CD14-positive monocyte (primary cell): ENCODE measurements around the gene SIGLEC5. TPM values are rescaled to one million over a fixed set of nuclear protein-coding genes. Genes with fewer than 3 reads are reported as not detected.

Experiments
- DNase-seq, 3 donors: peaks; one replicate each; pipeline ENCODE4 v3.0.0-alpha.2; 2011 to 2022
- H2AFZ ChIP-seq: 2 replicates; pipeline ENCODE4 v1.6.0; 2012; ENCODE audit warnings: mild to moderate bottlenecking, low read depth, low read length, inconsistent platforms; ENCODE audit not compliant: insufficient read depth, poor library complexity, severe bottlenecking
- H3K27ac ChIP-seq, 2 donors: 1 replicate in 1 of 2; 2 replicates in 1 of 2; pipeline ENCODE4 v1.5.1; 2012 to 2013; ENCODE audit warnings: low read length in 2 of 2, control low read depth in 1 of 2, inconsistent platforms in 1 of 2, low read depth in 1 of 2, mild to moderate bottlenecking in 1 of 2
- H3K27me3 ChIP-seq, 2 donors: one replicate each; pipeline versions ENCODE4 v1.6.0 to v1.6.1; 2011 to 2013; ENCODE audit warnings: low read length in 2 of 2; ENCODE audit not compliant: control insufficient read depth in 2 of 2, insufficient read depth in 2 of 2
- H3K36me3 ChIP-seq, 2 donors: replicated peaks in 1 of 2; 1 replicate in 1 of 2; 2 replicates in 1 of 2; pipeline versions ENCODE4 v1.5.1 to v1.6.1; 2012 to 2013; ENCODE audit warnings: low read length in 2 of 2, control low read depth in 1 of 2, inconsistent platforms in 1 of 2, mild to moderate bottlenecking in 1 of 2; ENCODE audit not compliant: insufficient read depth in 2 of 2, control insufficient read depth in 1 of 2
- H3K4me1 ChIP-seq, 2 donors: 1 replicate in 1 of 2; 2 replicates in 1 of 2; pipeline versions ENCODE4 v1.5.1 to v1.6.1; 2012 to 2013; ENCODE audit warnings: low read length in 2 of 2, control low read depth in 1 of 2, inconsistent platforms in 1 of 2, mild to moderate bottlenecking in 1 of 2, moderate library complexity in 1 of 2; ENCODE audit not compliant: insufficient read depth in 2 of 2, control insufficient read depth in 1 of 2
- H3K4me2 ChIP-seq: replicated peaks from 2 replicates; pipeline ENCODE3; 2012; ENCODE audit warnings: low read length, moderate library complexity, mild to moderate bottlenecking; ENCODE audit not compliant: poor library complexity, severe bottlenecking; ENCODE audit errors: extremely low read depth
- H3K4me3 ChIP-seq, 3 experiments: fragments of 200-600 bp in 1 of 3; sonication (generic) in 1 of 3; replicated peaks in 1 of 3; 1 replicate in 2 of 3; 2 replicates in 1 of 3; pipeline ENCODE4 v1.5.1; 2011 to 2013; ENCODE audit warnings: low read length in 3 of 3, mild to moderate bottlenecking in 3 of 3, control low read depth in 2 of 3, low read depth in 2 of 3, inconsistent platforms in 1 of 3, moderate library complexity in 1 of 3
- H3K79me2 ChIP-seq: 2 replicates; pipeline ENCODE4 v1.6.0; 2012; ENCODE audit warnings: mild to moderate bottlenecking, control low read depth, inconsistent platforms, low read length, moderate library complexity; ENCODE audit not compliant: insufficient read depth
- H3K9ac ChIP-seq: 2 replicates; pipeline ENCODE4 v1.6.0; 2017; ENCODE audit warnings: low read length, mild to moderate bottlenecking; ENCODE audit not compliant: insufficient read depth, poor library complexity, severe bottlenecking
- H3K9me3 ChIP-seq, 2 donors: replicated peaks in 1 of 2; 1 replicate in 1 of 2; 2 replicates in 1 of 2; pipeline versions ENCODE4 v1.5.1 to v1.6.1; 2012 to 2013; ENCODE audit warnings: low read length in 2 of 2, control low read depth in 1 of 2; ENCODE audit not compliant: control insufficient read depth in 1 of 2, insufficient read depth in 1 of 2
- H4K20me1 ChIP-seq: 2 replicates; pipeline ENCODE4 v1.6.0; 2012; ENCODE audit warnings: mild to moderate bottlenecking, low read length, control low read depth, moderate library complexity; ENCODE audit not compliant: insufficient read depth
- H3K27ac Mint-ChIP-seq, 7 donors: one replicate each; pipeline ENCODE4 v1.8.0; 2020; ENCODE audit warnings: mild to moderate bottlenecking in 7 of 7, mixed read lengths in 7 of 7, moderate library complexity in 6 of 7, inconsistent platforms in 2 of 7
- H3K27me3 Mint-ChIP-seq, 3 donors: one replicate each; pipeline ENCODE4 v1.8.0; 2021 to 2022; ENCODE audit warnings: low read depth in 3 of 3, mild to moderate bottlenecking in 3 of 3, mixed read lengths in 3 of 3, moderate library complexity in 3 of 3, inconsistent platforms in 1 of 3
- H3K36me3 Mint-ChIP-seq, 2 donors: one replicate each; pipeline ENCODE4 v1.8.0; 2020; ENCODE audit warnings: mixed read lengths in 2 of 2, inconsistent platforms in 1 of 2, mild to moderate bottlenecking in 1 of 2
- H3K4me1 Mint-ChIP-seq: one replicate; pipeline ENCODE4 v1.8.0; 2020; ENCODE audit warnings: mild to moderate bottlenecking, mixed read lengths
- H3K4me3 Mint-ChIP-seq, 2 donors: one replicate each; pipeline ENCODE4 v1.8.0; 2020; ENCODE audit warnings: mild to moderate bottlenecking in 2 of 2, mixed read lengths in 2 of 2, moderate library complexity in 1 of 2
- H3K9me3 Mint-ChIP-seq, 7 donors: one replicate each; pipeline ENCODE4 v1.8.0; 2020 to 2022; ENCODE audit warnings: mixed read lengths in 7 of 7, mild to moderate bottlenecking in 6 of 7, moderate library complexity in 6 of 7, inconsistent platforms in 2 of 7
- WGBS: methylation state at CpG from one replicate; pipeline ENCODE4 v1.1.5; 2013; ENCODE audit warnings: missing lambda C conversion rate; ENCODE audit not compliant: insufficient coverage; 5-methylcytosine and 5-hydroxymethylcytosine counted together
- intact Hi-C, 2 donors: fragments of 100-400 bp; cut with micrococcal nuclease; formaldehyde crosslinking; loops; one replicate each; pipeline versions ENCODE4 v1.15.0 to v1.15.1; 2023
- polyA plus RNA-seq, 3 donors: library from polyadenylated mRNA; depleted of rRNA in 1 of 3; unstranded in 2 of 3; stranded (reverse) in 1 of 3; fragments of 300-500 nt in 2 of 3; fragments of >200 nt in 1 of 3; fragmentation: Illumina TruSeq in 2 of 3; gene quantifications; 1 replicate in 2 of 3; 2 replicates in 1 of 3; pipeline ENCODE4 v1.2.3, GENCODE V29; 2012 to 2021
- TF ChIP-seq, protein P1 (sequence below): fragments of 200-600 bp; IDR thresholded peaks from one replicate; pipeline ENCODE4 v1.8.0; 2022; ENCODE audit warnings: antibody characterized with exemption, mild to moderate bottlenecking

SIGLEC5 gene
- polyA plus RNA-seq, 3 donors: 10.2 to 12.6 TPM; not detected in 1

DNA sequence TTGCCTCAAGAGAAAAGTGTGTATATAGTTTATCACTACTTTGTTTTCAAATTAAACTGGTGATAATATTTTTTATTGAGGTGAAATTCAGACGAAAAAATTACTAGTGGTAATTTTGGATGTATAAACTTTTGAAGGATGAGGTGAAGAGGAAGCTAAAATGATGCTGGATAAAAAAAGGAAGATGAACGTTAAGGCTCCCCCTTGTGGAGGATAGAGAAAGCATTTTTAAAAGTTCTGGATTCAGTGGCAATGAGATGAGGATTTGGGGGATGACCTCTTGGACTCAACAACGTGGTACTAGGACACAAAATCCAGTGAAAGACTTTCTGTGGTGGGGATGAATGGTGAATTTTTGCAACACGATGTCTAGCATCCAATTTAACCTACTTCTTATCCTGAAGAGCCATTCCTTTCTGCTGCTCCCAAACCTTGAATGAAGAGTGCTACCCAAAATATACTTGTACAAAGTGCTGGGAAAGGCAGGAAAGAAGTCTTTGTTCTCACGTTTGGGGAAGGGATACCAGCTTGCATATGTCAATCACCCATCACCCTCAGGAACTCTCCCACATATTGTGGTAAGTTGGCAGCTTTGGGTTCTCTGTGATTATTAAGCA is 7.3 kb upstream of the SIGLEC5 start:
- Histone ChIP-seq H3K36me3 (peaks cover 18 to 32% of the 10 kb centered on the region in 2 donors), H4K20me1 (peaks cover 34% of the 10 kb centered on the region), H3K4me3 (no peak overlapping the region), H2AFZ (no peak overlapping the region), H3K27ac (no peak overlapping the region), H3K9me3 (no peaks in the 10 kb centered on the region), H3K4me2 (peak overlapping the region; percentile 41), H3K4me1 (peaks cover 33 to 36% of the 10 kb centered on the region in 2 donors), H3K9ac (no peak overlapping the region), H3K27me3 (no peaks in the 10 kb centered on the region), H3K79me2 (peaks cover 23% of the 10 kb centered on the region)
- TF ChIP-seq, protein P1, sequence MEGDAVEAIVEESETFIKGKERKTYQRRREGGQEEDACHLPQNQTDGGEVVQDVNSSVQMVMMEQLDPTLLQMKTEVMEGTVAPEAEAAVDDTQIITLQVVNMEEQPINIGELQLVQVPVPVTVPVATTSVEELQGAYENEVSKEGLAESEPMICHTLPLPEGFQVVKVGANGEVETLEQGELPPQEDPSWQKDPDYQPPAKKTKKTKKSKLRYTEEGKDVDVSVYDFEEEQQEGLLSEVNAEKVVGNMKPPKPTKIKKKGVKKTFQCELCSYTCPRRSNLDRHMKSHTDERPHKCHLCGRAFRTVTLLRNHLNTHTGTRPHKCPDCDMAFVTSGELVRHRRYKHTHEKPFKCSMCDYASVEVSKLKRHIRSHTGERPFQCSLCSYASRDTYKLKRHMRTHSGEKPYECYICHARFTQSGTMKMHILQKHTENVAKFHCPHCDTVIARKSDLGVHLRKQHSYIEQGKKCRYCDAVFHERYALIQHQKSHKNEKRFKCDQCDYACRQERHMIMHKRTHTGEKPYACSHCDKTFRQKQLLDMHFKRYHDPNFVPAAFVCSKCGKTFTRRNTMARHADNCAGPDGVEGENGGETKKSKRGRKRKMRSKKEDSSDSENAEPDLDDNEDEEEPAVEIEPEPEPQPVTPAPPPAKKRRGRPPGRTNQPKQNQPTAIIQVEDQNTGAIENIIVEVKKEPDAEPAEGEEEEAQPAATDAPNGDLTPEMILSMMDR: peak; percentile 89
- Mint-ChIP-seq H3K4me3 (no peak overlapping the region), H3K9me3 (peaks cover 0 to 5% (median 2%) of the 10 kb centered on the region in 7 donors), H3K4me1 (peaks cover 59% of the 10 kb centered on the region), H3K27ac (peak overlapping the region in 3 of 7 donors; percentile 62 to 86 (median 63)), H3K36me3 (peaks cover 34 to 38% of the 10 kb centered on the region in 2 donors), H3K27me3 (no peaks in the 10 kb centered on the region)
- peak in 1 of 3 donors; percentile 55 for DNase-seq
- intact Hi-C loops: loop anchor here in 1 of 2 donors (5.0 kb wide), 1 partner anchor 35 kb away; no protein-coding TSS in a partner anchor
- WGBS: 0% methylated on average over 1 of the region's 5 CpGs

DNA sequence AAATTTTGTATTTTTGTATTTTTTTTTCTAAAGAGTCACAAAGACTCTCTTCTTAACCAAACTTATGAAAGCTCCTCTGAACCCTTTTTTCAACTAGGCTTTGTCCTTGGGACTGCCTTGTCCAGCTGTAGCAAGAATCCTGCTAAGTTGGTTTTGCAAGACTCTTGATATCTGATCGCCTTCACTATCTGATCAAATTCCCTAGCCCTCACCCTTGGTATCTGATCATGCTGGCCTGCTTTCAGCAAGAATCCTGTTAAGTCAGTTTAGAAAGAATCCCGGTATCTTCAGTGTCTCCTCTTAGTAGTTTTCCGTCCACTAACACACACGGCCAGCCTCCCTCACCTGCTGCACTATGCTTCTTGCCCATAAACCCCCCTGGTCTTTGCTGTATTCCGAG is 1.9 kb upstream of the SIGLEC5 start:
- Mint-ChIP-seq H3K27ac (peak overlapping the region in 1 of 7 donors; percentile 26), H3K9me3 (peaks cover 0 to 3% (median 0%) of the 10 kb centered on the region in 7 donors)

More for the DNA sequence above, 1.9 kb upstream of the SIGLEC5 start:
- H3K27me3 ChIP-seq: no peaks in the 10 kb centered on the region
- no peak overlapping the region for H3K9ac ChIP-seq
- Mint-ChIP-seq H3K4me3 (no peak overlapping the region), H3K27me3 (peaks cover 0 to 2% (median 0%) of the 10 kb centered on the region in 3 donors), H3K4me1 (peaks cover 53% of the 10 kb centered on the region), H3K36me3 (peaks cover 16 to 21% of the 10 kb centered on the region in 2 donors)
- no peaks in the 10 kb centered on the region for H3K9me3 ChIP-seq
- TF ChIP-seq, protein P1: no peak
- H4K20me1 ChIP-seq: peaks cover 19% of the 10 kb centered on the region
- peaks cover 44 to 47% of the 10 kb centered on the region in 2 donors for H3K4me1 ChIP-seq
- peaks cover 23% of the 10 kb centered on the region for H3K79me2 ChIP-seq
- no peak overlapping the region for H3K4me3 ChIP-seq
- no peak overlapping the region for H3K4me2 ChIP-seq
- no peak for DNase-seq
- no peak overlapping the region for H3K27ac ChIP-seq
- H3K36me3 ChIP-seq: peaks cover 13 to 18% of the 10 kb centered on the region in 2 donors
- no peak overlapping the region for H2AFZ ChIP-seq
- 96% methylated on average over 5 of the region's 5 CpGs for WGBS
- intact Hi-C loops: no loop called here
